HG02610 (cell line): ENCODE data around the gene PPM1H.
A peak's percentile ranks its signal among the peaks of the same experiment; 100 is the strongest.

Source experiments
- ATAC-seq: cut with Tn5 transposase; IDR thresholded peaks from one replicate; pipeline ENCODE4 v1.9.1; 2021; ENCODE audit warnings: mild to moderate bottlenecking, moderate library complexity; ENCODE audit not compliant: unreplicated experiment

PPM1H gene

GRCh38 chr12:62657363-62657632 lies 277.7 kb downstream of the PPM1H start:
- ATAC-seq, result no peak

- ATAC-seq, result no peak
These were observed 278.2 kb downstream of the PPM1H start for GRCh38 chr12:62656591-62657362.

GRCh38 chr12:62655666-62656151 lies 279.2 kb downstream of the PPM1H start:
- ATAC-seq, result no peak

- no peak for ATAC-seq
These were observed 280.4 kb downstream of the PPM1H start for GRCh38 chr12:62654326-62655241.

GRCh38 chr12:62653740-62654139 lies 281.2 kb downstream of the PPM1H start:
- ATAC-seq, result no peak

GRCh38 chr12:62653304-62653703 lies 281.6 kb downstream of the PPM1H start:
- no peak for ATAC-seq

GRCh38 chr12:62651138-62651537 lies 283.8 kb downstream of the PPM1H start:
- ATAC-seq, result peak; percentile 65

- ATAC-seq, result no peak
These were observed 285.4 kb downstream of the PPM1H start for GRCh38 chr12:62649412-62650138.

- no peak for ATAC-seq
These were observed 287.4 kb downstream of the PPM1H start for GRCh38 chr12:62647586-62647985.

GRCh38 chr12:62646566-62646965 lies 288.4 kb downstream of the PPM1H start:
- no peak for ATAC-seq

GRCh38 chr12:62643486-62643885 lies 291.5 kb downstream of the PPM1H start:
- no peak for ATAC-seq

- no peak for ATAC-seq
These were observed 292.5 kb downstream of the PPM1H start for GRCh38 chr12:62642486-62642885.

- peak; percentile 97 for ATAC-seq
These were observed 294.0 kb downstream of the PPM1H start for GRCh38 chr12:62640910-62641448.

GRCh38 chr12:62637679-62638078 lies 297.3 kb downstream of the PPM1H start:
- ATAC-seq, result no peak

GRCh38 chr12:62635649-62636048 lies 299.3 kb downstream of the PPM1H start:
- no peak for ATAC-seq

GRCh38 chr12:62632411-62632918 lies 302.5 kb downstream of the PPM1H start:
- ATAC-seq, result peak; percentile 50

- ATAC-seq, result peak; percentile 53
These were observed 303.2 kb downstream of the PPM1H start for GRCh38 chr12:62631471-62632410.

GRCh38 chr12:62629971-62630739 lies 304.8 kb downstream of the PPM1H start:
- no peak for ATAC-seq

GRCh38 chr12:62629413-62629812 lies 305.5 kb downstream of the PPM1H start:
- ATAC-seq, result no peak
